Activated T-cell treated with anti-CD3 and anti-CD28 coated beads, Interleukin-2, amount 50 U/mL, for 72 hours (primary cell): ENCODE measurements around the gene RASGEF1C. TPM values are rescaled to one million over a fixed set of nuclear protein-coding genes. Genes with fewer than 3 reads are reported as not detected.
"Not testable (repeated sequence)": the region's sequence is repeated elsewhere in the genome, so short reads cannot be mapped to it uniquely, and the experiment has no call there.

Experiments
- ATAC-seq, 2 donors: fragments of 150-1000 bp; cut with Tn5 transposase; replicated peaks in 1 of 2; 2 replicates each; pipeline ENCODE4 v1.10.0; 2021; ENCODE audit warnings: moderate library complexity in 2 of 2, mild to moderate bottlenecking in 1 of 2
- DNase-seq, 2 donors: peaks; one replicate each; pipeline ENCODE4 v3.0.0; 2021 to 2022; ENCODE audit warnings: mixed read lengths in 1 of 2
- H3K27ac Mint-ChIP-seq: one replicate; pipeline ENCODE4 v1.8.0; 2022; ENCODE audit warnings: mild to moderate bottlenecking, moderate library complexity, mixed read lengths
- H3K27me3 Mint-ChIP-seq: one replicate; pipeline ENCODE4 v1.8.0; 2022; ENCODE audit warnings: low read depth, mixed read lengths
- H3K36me3 Mint-ChIP-seq, 2 donors: one replicate each; pipeline ENCODE4 v1.8.0; 2022; ENCODE audit warnings: mixed read lengths in 2 of 2, mild to moderate bottlenecking in 1 of 2; ENCODE audit not compliant: insufficient read depth in 2 of 2
- H3K4me1 Mint-ChIP-seq: one replicate; pipeline ENCODE4 v1.8.0; 2022; ENCODE audit warnings: low read depth, mixed read lengths
- H3K4me3 Mint-ChIP-seq, 2 donors: one replicate each; pipeline ENCODE4 v1.8.0; 2022; ENCODE audit warnings: mild to moderate bottlenecking in 2 of 2, mixed read lengths in 2 of 2, moderate library complexity in 2 of 2
- H3K9me3 Mint-ChIP-seq, 2 donors: one replicate each; pipeline ENCODE4 v1.8.0; 2022; ENCODE audit warnings: mixed read lengths in 2 of 2
- total RNA-seq, 2 donors: library from RNA; stranded (reverse); gene quantifications; one replicate each; pipeline ENCODE4 v1.2.3, GENCODE V29; 2022

The RASGEF1C gene
- total RNA-seq, 2 donors from 2014 or later = not detected

GRCh38 chr5:180130291-180130869 lies 78.6 kb downstream of the RASGEF1C start:
- DNase-seq (no peak), ATAC-seq (no peak)
- Mint-ChIP-seq H3K9me3 (peaks cover 0 to 1% of the 10 kb centered on the region in 2 donors), H3K4me3 (no peak overlapping the region), H3K27me3 (peaks cover 8% of the 10 kb centered on the region), H3K36me3 (peaks cover 0 to 1% of the 10 kb centered on the region in 2 donors), H3K27ac (no peak overlapping the region), H3K4me1 (peaks cover 15% of the 10 kb centered on the region)

GRCh38 chr5:180129291-180130190 lies 79.5 kb downstream of the RASGEF1C start:
- H3K27me3 Mint-ChIP-seq = peaks cover 15% of the 10 kb centered on the region

GRCh38 chr5:180128671-180129261 lies 80.2 kb downstream of the RASGEF1C start:
- H3K36me3 Mint-ChIP-seq = no peaks in the 10 kb centered on the region
- H3K27ac Mint-ChIP-seq = no peak overlapping the region
- ATAC-seq = no peak
- H3K4me3 Mint-ChIP-seq = no peak overlapping the region
- peaks cover 15% of the 10 kb centered on the region for H3K27me3 Mint-ChIP-seq
- no peak for DNase-seq
- H3K4me1 Mint-ChIP-seq = peaks cover 6% of the 10 kb centered on the region
- no peaks in the 10 kb centered on the region for H3K9me3 Mint-ChIP-seq

More at GRCh38 chr5:180129291-180130190, 79.5 kb downstream of the RASGEF1C start:
- Mint-ChIP-seq H3K4me1 (peaks cover 7% of the 10 kb centered on the region), H3K9me3 (peaks cover 0 to 1% of the 10 kb centered on the region in 2 donors), H3K27ac (no peak overlapping the region), H3K4me3 (no peak overlapping the region), H3K36me3 (no peaks in the 10 kb centered on the region)
- ATAC-seq (no peak), DNase-seq (no peak)

- H3K27ac Mint-ChIP-seq = no peak overlapping the region
- no peak overlapping the region for H3K4me3 Mint-ChIP-seq
- H3K4me1 Mint-ChIP-seq = peaks cover 6% of the 10 kb centered on the region
- peak in 1 of 2 donors; percentile 18 for ATAC-seq
- no peak for DNase-seq
- no peaks in the 10 kb centered on the region for H3K9me3 Mint-ChIP-seq
- no peaks in the 10 kb centered on the region for H3K36me3 Mint-ChIP-seq
- peaks cover 15% of the 10 kb centered on the region for H3K27me3 Mint-ChIP-seq
Observed at GRCh38 chr5:180127682-180128670, 81.0 kb downstream of the RASGEF1C start.

- H3K36me3 Mint-ChIP-seq = no peaks in the 10 kb centered on the region
- H3K4me1 Mint-ChIP-seq = peaks cover 6% of the 10 kb centered on the region
- H3K9me3 Mint-ChIP-seq = no peaks in the 10 kb centered on the region
- H3K27me3 Mint-ChIP-seq = peaks cover 15% of the 10 kb centered on the region
- peak; percentile 51 to 65 for DNase-seq
- peak; percentile 76 to 77 for ATAC-seq
- H3K27ac Mint-ChIP-seq = no peak overlapping the region
- H3K4me3 Mint-ChIP-seq = no peak overlapping the region
Observed at GRCh38 chr5:180126716-180127681, 82.0 kb downstream of the RASGEF1C start.

GRCh38 chr5:180126156-180126555 lies 82.9 kb downstream of the RASGEF1C start:
- not testable (repeated sequence) for H3K36me3 Mint-ChIP-seq, H3K27ac Mint-ChIP-seq, H3K9me3 Mint-ChIP-seq, DNase-seq, H3K4me1 Mint-ChIP-seq, H3K4me3 Mint-ChIP-seq, ATAC-seq
- H3K27me3 Mint-ChIP-seq = peaks cover 15% of the 10 kb centered on the region

- H3K4me1 Mint-ChIP-seq, H3K27ac Mint-ChIP-seq, H3K4me3 Mint-ChIP-seq, H3K36me3 Mint-ChIP-seq, DNase-seq, ATAC-seq, H3K9me3 Mint-ChIP-seq: not testable (repeated sequence)
- peaks cover 15% of the 10 kb centered on the region for H3K27me3 Mint-ChIP-seq
Observed at GRCh38 chr5:180124662-180125061, 84.3 kb downstream of the RASGEF1C start.

GRCh38 chr5:180122875-180123274 lies 86.1 kb downstream of the RASGEF1C start:
- H3K27ac Mint-ChIP-seq = no peak overlapping the region
- ATAC-seq (no peak), DNase-seq (no peak)
- no peaks in the 10 kb centered on the region for H3K36me3 Mint-ChIP-seq
- H3K4me3 Mint-ChIP-seq = no peak overlapping the region
- peaks cover 6% of the 10 kb centered on the region for H3K4me1 Mint-ChIP-seq
- H3K27me3 Mint-ChIP-seq = peaks cover 15% of the 10 kb centered on the region
- no peaks in the 10 kb centered on the region for H3K9me3 Mint-ChIP-seq

GRCh38 chr5:180121826-180122413 lies 87.1 kb downstream of the RASGEF1C start:
- Mint-ChIP-seq H3K4me3 (no peak overlapping the region), H3K27ac (no peak overlapping the region), H3K9me3 (no peaks in the 10 kb centered on the region), H3K36me3 (no peaks in the 10 kb centered on the region), H3K27me3 (peaks cover 15% of the 10 kb centered on the region), H3K4me1 (peaks cover 6% of the 10 kb centered on the region)
- no peak for ATAC-seq
- no peak for DNase-seq

GRCh38 chr5:180120237-180121101 lies 88.5 kb downstream of the RASGEF1C start:
- Mint-ChIP-seq H3K27me3 (peaks cover 8% of the 10 kb centered on the region), H3K27ac (no peak overlapping the region), H3K36me3 (no peaks in the 10 kb centered on the region), H3K4me1 (no peaks in the 10 kb centered on the region), H3K9me3 (no peaks in the 10 kb centered on the region), H3K4me3 (no peak overlapping the region)
- ATAC-seq (no peak), DNase-seq (no peak)

- ATAC-seq (no peak), DNase-seq (no peak)
- no peaks in the 10 kb centered on the region for H3K9me3 Mint-ChIP-seq
- no peaks in the 10 kb centered on the region for H3K4me1 Mint-ChIP-seq
- peaks cover 2% of the 10 kb centered on the region for H3K27me3 Mint-ChIP-seq
- H3K36me3 Mint-ChIP-seq = no peaks in the 10 kb centered on the region
- no peak overlapping the region for H3K27ac Mint-ChIP-seq
- H3K4me3 Mint-ChIP-seq = no peak overlapping the region
Observed at GRCh38 chr5:180119903-180120236, 89.1 kb downstream of the RASGEF1C start.
